ENCODE measurements around the gene FST. TPM values are rescaled to one million over a fixed set of nuclear protein-coding genes. Genes with fewer than 3 reads are reported as not detected.
A peak's percentile ranks its signal among the peaks of the same experiment; 100 is the strongest.

The FST gene
- total RNA-seq, 6 experiments from 2014 or later, result 14.2 to 92.1 (median 82.2) TPM

- no peak overlapping the region for H3K27ac Mint-ChIP-seq
- H3K4me1 Mint-ChIP-seq (ENCODE audit: low read depth), result 0 out of 2 replicates have a peak, but pooled peaks cover 6% of the 10 kb centered on the region
- no peak overlapping the region for H3K4me3 Mint-ChIP-seq
- no peak for DNase-seq
- peaks cover 46% of the 10 kb centered on the region for H3K9me3 Mint-ChIP-seq
- peaks cover 25% of the 10 kb centered on the region for H3K36me3 Mint-ChIP-seq (ENCODE audit: low read depth)
- TF ChIP-seq, protein P1, sequence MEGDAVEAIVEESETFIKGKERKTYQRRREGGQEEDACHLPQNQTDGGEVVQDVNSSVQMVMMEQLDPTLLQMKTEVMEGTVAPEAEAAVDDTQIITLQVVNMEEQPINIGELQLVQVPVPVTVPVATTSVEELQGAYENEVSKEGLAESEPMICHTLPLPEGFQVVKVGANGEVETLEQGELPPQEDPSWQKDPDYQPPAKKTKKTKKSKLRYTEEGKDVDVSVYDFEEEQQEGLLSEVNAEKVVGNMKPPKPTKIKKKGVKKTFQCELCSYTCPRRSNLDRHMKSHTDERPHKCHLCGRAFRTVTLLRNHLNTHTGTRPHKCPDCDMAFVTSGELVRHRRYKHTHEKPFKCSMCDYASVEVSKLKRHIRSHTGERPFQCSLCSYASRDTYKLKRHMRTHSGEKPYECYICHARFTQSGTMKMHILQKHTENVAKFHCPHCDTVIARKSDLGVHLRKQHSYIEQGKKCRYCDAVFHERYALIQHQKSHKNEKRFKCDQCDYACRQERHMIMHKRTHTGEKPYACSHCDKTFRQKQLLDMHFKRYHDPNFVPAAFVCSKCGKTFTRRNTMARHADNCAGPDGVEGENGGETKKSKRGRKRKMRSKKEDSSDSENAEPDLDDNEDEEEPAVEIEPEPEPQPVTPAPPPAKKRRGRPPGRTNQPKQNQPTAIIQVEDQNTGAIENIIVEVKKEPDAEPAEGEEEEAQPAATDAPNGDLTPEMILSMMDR (IDR thresholded peaks at IDR 0.05), result no peak
- H3K27me3 Mint-ChIP-seq (ENCODE audit: insufficient read depth), result peaks cover 16% of the 10 kb centered on the region
Measured at GRCh38 chr5:53507013-53507412, 26.6 kb downstream of the FST start.

- TF ChIP-seq, protein P1 (IDR thresholded peaks at IDR 0.05), result no peak
- H3K36me3 Mint-ChIP-seq (ENCODE audit: low read depth), result peaks cover 25% of the 10 kb centered on the region
Measured at GRCh38 chr5:53508125-53508524, 27.7 kb downstream of the FST start.

GRCh38 chr5:53512539-53512938, 32.1 kb downstream of the FST start:
- H3K9me3 Mint-ChIP-seq, result peaks cover 37% of the 10 kb centered on the region
- no peak for DNase-seq
- TF ChIP-seq, protein P1 (IDR thresholded peaks at IDR 0.05), result no peak
- no peaks in the 10 kb centered on the region for H3K4me1 Mint-ChIP-seq (ENCODE audit: low read depth)
- H3K27me3 Mint-ChIP-seq (ENCODE audit: insufficient read depth), result peaks cover 7% of the 10 kb centered on the region; the same call in 1 of the 2 replicates
- H3K27ac Mint-ChIP-seq, result no peak overlapping the region
- no peak overlapping the region for H3K4me3 Mint-ChIP-seq
- H3K36me3 Mint-ChIP-seq (ENCODE audit: low read depth), result peaks cover 17% of the 10 kb centered on the region

More at GRCh38 chr5:53508125-53508524, 27.7 kb downstream of the FST start:
- Mint-ChIP-seq H3K4me1 (ENCODE audit: low read depth) (0 out of 2 replicates have a peak, but pooled peaks cover 6% of the 10 kb centered on the region), H3K9me3 (peaks cover 46% of the 10 kb centered on the region), H3K4me3 (no peak overlapping the region), H3K27me3 (ENCODE audit: insufficient read depth) (peaks cover 9% of the 10 kb centered on the region), H3K27ac (no peak overlapping the region)
- DNase-seq, result peak; percentile 18

DNA sequence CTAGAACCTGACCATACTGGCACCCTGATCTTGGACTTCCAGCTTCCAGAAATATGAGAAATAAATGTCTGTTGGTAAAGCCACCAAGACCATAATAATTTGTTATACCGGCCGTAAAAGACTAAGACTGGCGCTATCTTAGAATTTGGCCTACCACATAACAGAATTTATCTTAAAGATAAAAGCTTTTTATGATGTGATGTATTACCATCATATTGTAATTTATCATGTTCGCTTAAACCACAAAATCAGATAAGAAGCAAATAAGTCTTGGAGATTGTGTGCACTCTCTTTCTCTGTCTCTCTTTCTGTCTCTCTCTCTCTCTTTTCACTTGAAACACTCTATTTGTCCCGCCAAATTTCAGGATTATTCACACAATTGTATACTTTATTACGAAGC, 35.6 kb downstream of the FST start:
- Mint-ChIP-seq H3K4me3 (no peak overlapping the region), H3K27ac (no peak overlapping the region), H3K36me3 (ENCODE audit: low read depth) (no peaks in the 10 kb centered on the region), H3K9me3 (peaks cover 15% of the 10 kb centered on the region), H3K27me3 (ENCODE audit: insufficient read depth) (peaks cover 3% of the 10 kb centered on the region), H3K4me1 (ENCODE audit: low read depth) (no peaks in the 10 kb centered on the region)
- TF ChIP-seq, protein P1 (IDR thresholded peaks at IDR 0.05), result no peak
- no peak for DNase-seq

GRCh38 chr5:53520813-53521212, 40.4 kb downstream of the FST start:
- TF ChIP-seq, protein P1 (IDR thresholded peaks at IDR 0.05), result no peak
- Mint-ChIP-seq H3K4me3 (no peak overlapping the region), H3K9me3 (peaks cover 13% of the 10 kb centered on the region; the same call in 1 of the 2 replicates), H3K27ac (no peak overlapping the region), H3K4me1 (ENCODE audit: low read depth) (no peaks in the 10 kb centered on the region), H3K27me3 (ENCODE audit: insufficient read depth) (no peaks in the 10 kb centered on the region; the same call in none of the 2 replicates), H3K36me3 (ENCODE audit: low read depth) (no peaks in the 10 kb centered on the region)
- no peak for DNase-seq

Other genes with a start within 250 kb of the FST start
- 100 to 1,000 TPM in 5 of 6 experiments, 10 to 100 TPM in 1; 93.7 to 116 (median 105) TPM for gene NDUFS4, start 80.0 kb downstream of the FST start, total RNA-seq (2021; fragmentation: NEBNext Ultra II Directional; extraction: Animal tissue kit (Norgen Biotek cat#: 25700))

Measured in HFFc6 (cell line).